Activated T-cell treated with anti-CD3 and anti-CD28 coated beads, Interleukin-2, amount 50 U/mL, for 72 hours (primary cell): ENCODE measurements around the gene ZFP62. TPM values are rescaled to one million over a fixed set of nuclear protein-coding genes. Genes with fewer than 3 reads are reported as not detected.

Experiments used
- ATAC-seq, 2 donors: fragments of 150-1000 bp; cut with Tn5 transposase; replicated peaks in 1 of 2; 2 replicates each; pipeline ENCODE4 v1.10.0; 2021; ENCODE audit warnings: moderate library complexity in 2 of 2, mild to moderate bottlenecking in 1 of 2
- DNase-seq, 2 donors: peaks; one replicate each; pipeline ENCODE4 v3.0.0; 2021 to 2022; ENCODE audit warnings: mixed read lengths in 1 of 2
- H3K27ac Mint-ChIP-seq: one replicate; pipeline ENCODE4 v1.8.0; 2022; ENCODE audit warnings: mild to moderate bottlenecking, moderate library complexity, mixed read lengths
- H3K27me3 Mint-ChIP-seq: one replicate; pipeline ENCODE4 v1.8.0; 2022; ENCODE audit warnings: low read depth, mixed read lengths
- H3K36me3 Mint-ChIP-seq, 2 donors: one replicate each; pipeline ENCODE4 v1.8.0; 2022; ENCODE audit warnings: mixed read lengths in 2 of 2, mild to moderate bottlenecking in 1 of 2; ENCODE audit not compliant: insufficient read depth in 2 of 2
- H3K4me1 Mint-ChIP-seq: one replicate; pipeline ENCODE4 v1.8.0; 2022; ENCODE audit warnings: low read depth, mixed read lengths
- H3K4me3 Mint-ChIP-seq, 2 donors: one replicate each; pipeline ENCODE4 v1.8.0; 2022; ENCODE audit warnings: mild to moderate bottlenecking in 2 of 2, mixed read lengths in 2 of 2, moderate library complexity in 2 of 2
- H3K9me3 Mint-ChIP-seq, 2 donors: one replicate each; pipeline ENCODE4 v1.8.0; 2022; ENCODE audit warnings: mixed read lengths in 2 of 2
- total RNA-seq, 2 donors: library from RNA; stranded (reverse); gene quantifications; one replicate each; pipeline ENCODE4 v1.2.3, GENCODE V29; 2022

ZFP62 gene
- total RNA-seq, 2 donors from 2014 or later, result 22.8 to 34.9 TPM

- Mint-ChIP-seq H3K36me3 (no peaks in the 10 kb centered on the region), H3K9me3 (no peaks in the 10 kb centered on the region)
Measured at GRCh38 chr5:180820788-180821321, 40.2 kb downstream of the ZFP62 start.

GRCh38 chr5:180818677-180819341 lies 42.3 kb downstream of the ZFP62 start:
- Mint-ChIP-seq H3K4me3 (no peak overlapping the region), H3K27ac (no peak overlapping the region), H3K36me3 (no peaks in the 10 kb centered on the region), H3K27me3 (no peaks in the 10 kb centered on the region), H3K4me1 (peaks cover 53% of the 10 kb centered on the region), H3K9me3 (no peaks in the 10 kb centered on the region)
- DNase-seq (no peak), ATAC-seq (no peak)

More at GRCh38 chr5:180820788-180821321, 40.2 kb downstream of the ZFP62 start:
- H3K4me3 Mint-ChIP-seq, result no peak overlapping the region
- ATAC-seq (no peak), DNase-seq (no peak)
- H3K27ac Mint-ChIP-seq, result no peak overlapping the region
- H3K4me1 Mint-ChIP-seq, result peaks cover 51% of the 10 kb centered on the region
- no peaks in the 10 kb centered on the region for H3K27me3 Mint-ChIP-seq

GRCh38 chr5:180817893-180818674 lies 43.0 kb downstream of the ZFP62 start:
- peak overlapping the region; percentile 11 to 31 for H3K4me3 Mint-ChIP-seq
- peaks cover 54% of the 10 kb centered on the region for H3K4me1 Mint-ChIP-seq
- no peaks in the 10 kb centered on the region for H3K36me3 Mint-ChIP-seq
- no peak overlapping the region for H3K27ac Mint-ChIP-seq
- peak; percentile 16 to 29 for ATAC-seq
- H3K27me3 Mint-ChIP-seq, result no peaks in the 10 kb centered on the region
- H3K9me3 Mint-ChIP-seq, result no peaks in the 10 kb centered on the region
- DNase-seq, result no peak

GRCh38 chr5:180816608-180817534 lies 44.2 kb downstream of the ZFP62 start:
- no peak for DNase-seq
- H3K36me3 Mint-ChIP-seq, result no peaks in the 10 kb centered on the region
- H3K9me3 Mint-ChIP-seq, result no peaks in the 10 kb centered on the region
- H3K4me1 Mint-ChIP-seq, result peaks cover 63% of the 10 kb centered on the region
- ATAC-seq, result peak; percentile 42 to 53
- peak overlapping the region; percentile 68 to 82 for H3K4me3 Mint-ChIP-seq
- peak overlapping the region; percentile 67 for H3K27ac Mint-ChIP-seq
- H3K27me3 Mint-ChIP-seq, result no peaks in the 10 kb centered on the region

GRCh38 chr5:180815293-180815917 lies 45.7 kb downstream of the ZFP62 start:
- H3K4me1 Mint-ChIP-seq, result peaks cover 67% of the 10 kb centered on the region
- ATAC-seq (no peak), DNase-seq (no peak)
- H3K9me3 Mint-ChIP-seq, result no peaks in the 10 kb centered on the region
- peak overlapping the region; percentile 9 to 15 for H3K4me3 Mint-ChIP-seq
- H3K27ac Mint-ChIP-seq, result no peak overlapping the region
- no peaks in the 10 kb centered on the region for H3K36me3 Mint-ChIP-seq
- H3K27me3 Mint-ChIP-seq, result no peaks in the 10 kb centered on the region

- Mint-ChIP-seq H3K27me3 (no peaks in the 10 kb centered on the region), H3K4me1 (peaks cover 78% of the 10 kb centered on the region), H3K27ac (peak overlapping the region; percentile 14), H3K4me3 (peak overlapping the region in 1 of 2 donors; percentile 25), H3K9me3 (no peaks in the 10 kb centered on the region), H3K36me3 (peaks cover 0 to 2% of the 10 kb centered on the region in 2 donors)
- no peak for DNase-seq
- ATAC-seq, result no peak
Measured at GRCh38 chr5:180813420-180813819, 47.7 kb downstream of the ZFP62 start.

GRCh38 chr5:180811623-180812124 lies 49.4 kb downstream of the ZFP62 start:
- H3K27me3 Mint-ChIP-seq, result no peaks in the 10 kb centered on the region
- no peak for DNase-seq
- peaks cover 0 to 6% of the 10 kb centered on the region in 2 donors for H3K36me3 Mint-ChIP-seq
- H3K4me3 Mint-ChIP-seq, result peak overlapping the region; percentile 79 to 82
- H3K9me3 Mint-ChIP-seq, result no peaks in the 10 kb centered on the region
- peak overlapping the region; percentile 66 for H3K27ac Mint-ChIP-seq
- no peak for ATAC-seq
- H3K4me1 Mint-ChIP-seq, result peaks cover 82% of the 10 kb centered on the region

- H3K4me3 Mint-ChIP-seq, result peak overlapping the region; percentile 79 to 82
- DNase-seq (no peak), ATAC-seq (no peak)
- peaks cover 0 to 6% of the 10 kb centered on the region in 2 donors for H3K36me3 Mint-ChIP-seq
- no peaks in the 10 kb centered on the region for H3K27me3 Mint-ChIP-seq
- H3K4me1 Mint-ChIP-seq, result peaks cover 83% of the 10 kb centered on the region
- peak overlapping the region; percentile 88 for H3K27ac Mint-ChIP-seq
- no peaks in the 10 kb centered on the region for H3K9me3 Mint-ChIP-seq
Measured at GRCh38 chr5:180810959-180811622, 50.0 kb downstream of the ZFP62 start.

- Mint-ChIP-seq H3K27ac (peak overlapping the region; percentile 89), H3K4me1 (peaks cover 83% of the 10 kb centered on the region), H3K36me3 (peaks cover 3 to 6% of the 10 kb centered on the region in 2 donors), H3K9me3 (no peaks in the 10 kb centered on the region), H3K27me3 (no peaks in the 10 kb centered on the region), H3K4me3 (peak overlapping the region; percentile 79 to 82)
- ATAC-seq (peak; percentile 80 to 81), DNase-seq (peak; percentile 96 to 98)
Measured at GRCh38 chr5:180810210-180810958, 50.7 kb downstream of the ZFP62 start.

GRCh38 chr5:180809403-180810209 lies 51.5 kb downstream of the ZFP62 start:
- DNase-seq, result peak; percentile 88 to 91
- H3K4me3 Mint-ChIP-seq, result peak overlapping the region; percentile 79 to 82
- no peaks in the 10 kb centered on the region for H3K9me3 Mint-ChIP-seq
- H3K27ac Mint-ChIP-seq, result peak overlapping the region; percentile 98
- ATAC-seq, result peak; percentile 75 to 78
- peaks cover 83% of the 10 kb centered on the region for H3K4me1 Mint-ChIP-seq
- H3K27me3 Mint-ChIP-seq, result no peaks in the 10 kb centered on the region
- H3K36me3 Mint-ChIP-seq, result peaks cover 3 to 6% of the 10 kb centered on the region in 2 donors
